NCI-H748 (cell line): ENCODE results near the gene ARVCF.

Experiments
- DNase-seq: peaks from one replicate; lab custom pipeline; 2025; ENCODE audit not compliant: unreplicated experiment; lab: John Stamatoyannopoulos, UW

ARVCF gene

DNA sequence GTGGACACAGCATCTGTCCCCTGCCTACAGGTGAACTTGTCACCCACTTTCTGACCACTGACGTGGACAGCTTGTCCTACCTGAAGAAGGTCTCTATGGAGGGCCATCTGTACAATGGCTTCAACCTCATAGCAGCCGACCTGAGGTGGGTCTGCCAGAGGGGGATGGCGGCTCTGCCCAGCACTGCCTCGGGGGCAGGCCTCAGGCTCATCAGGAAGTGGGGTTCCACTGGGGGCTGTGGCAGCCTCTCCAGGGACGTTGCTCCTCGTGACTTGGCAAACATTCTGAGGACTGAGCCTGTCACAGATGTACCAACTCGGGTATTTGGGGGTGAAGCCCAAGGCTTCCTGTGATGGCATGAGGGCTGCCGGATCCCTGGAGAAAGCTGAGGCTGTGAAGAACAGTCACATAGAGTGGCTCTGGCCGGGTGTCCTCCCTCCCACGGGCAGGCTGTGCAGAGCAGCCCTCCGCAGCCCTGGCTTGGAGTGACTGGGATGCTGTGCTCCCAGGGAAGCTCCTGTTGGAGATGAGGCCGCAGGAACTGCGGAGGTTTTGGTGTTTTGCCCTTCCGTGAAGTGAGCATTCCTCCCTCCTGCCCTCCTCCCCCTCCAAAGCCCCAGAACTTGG is 36.9 kb upstream of the ARVCF start:
- no peak for DNase-seq

DNA sequence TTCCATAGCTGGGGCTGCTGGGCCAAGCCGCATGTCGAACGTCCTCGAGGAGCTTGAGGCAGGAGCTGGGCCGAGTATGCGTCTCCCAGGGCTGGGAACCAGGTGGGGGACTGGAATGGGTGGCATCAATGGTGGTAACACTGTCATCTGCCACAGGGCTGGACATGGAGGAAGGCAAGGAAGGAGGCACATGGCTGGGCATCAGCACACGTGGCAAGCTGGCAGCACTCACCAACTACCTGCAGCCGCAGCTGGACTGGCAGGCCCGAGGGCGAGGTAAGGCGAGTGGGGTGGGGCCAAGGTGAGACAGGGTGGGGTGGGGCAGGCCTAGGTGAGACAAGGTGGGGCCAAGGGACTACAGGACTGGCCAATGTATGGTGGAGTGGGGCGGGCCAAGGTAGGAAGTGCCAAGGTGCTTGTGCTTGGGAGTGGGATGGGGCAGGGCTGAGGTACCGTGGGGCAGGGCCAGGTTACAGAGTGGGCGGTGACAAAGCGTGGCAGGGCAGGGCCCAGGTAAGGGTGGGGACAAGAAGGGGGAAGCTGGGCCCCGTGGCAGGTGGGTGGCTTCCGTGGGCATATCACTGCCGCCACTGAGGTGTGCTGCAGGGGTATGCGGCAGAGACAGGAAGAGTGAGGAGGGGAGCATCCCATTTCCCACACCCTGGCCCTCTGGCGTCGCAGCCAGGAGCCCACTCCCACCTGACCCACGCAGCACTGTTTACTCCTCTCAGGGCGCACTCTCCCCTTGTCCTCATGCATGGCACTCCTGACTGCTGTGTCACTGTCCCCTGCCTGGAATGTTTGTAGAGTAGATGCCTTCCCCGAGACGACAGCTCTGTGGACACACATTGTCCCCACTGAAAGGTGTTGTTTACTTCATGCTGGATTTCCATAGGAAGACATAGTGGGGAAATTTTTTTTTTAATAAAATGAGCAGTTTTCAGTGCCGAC is 36.0 kb upstream of the ARVCF start:
- DNase-seq, result no peak

DNA sequence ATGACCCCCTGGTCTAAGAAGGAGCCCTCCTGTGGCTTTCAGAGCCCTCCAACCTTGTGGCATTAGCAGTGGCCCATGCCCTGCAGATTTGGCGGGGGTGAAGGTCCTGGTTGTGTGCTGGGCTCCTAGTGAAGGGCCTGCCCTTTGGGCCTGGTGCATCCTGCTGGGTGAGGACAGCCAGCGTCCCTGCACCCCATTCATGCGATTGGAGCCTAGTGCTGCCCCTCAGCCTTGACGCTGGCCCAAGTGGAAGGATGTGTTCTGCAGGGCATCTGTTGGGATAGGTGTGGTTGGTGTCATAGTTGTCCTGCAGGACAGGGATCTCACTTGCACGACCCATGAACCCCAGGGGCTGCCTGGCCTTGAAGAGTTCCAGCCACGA is 35.3 kb upstream of the ARVCF start:
- no peak for DNase-seq

DNA sequence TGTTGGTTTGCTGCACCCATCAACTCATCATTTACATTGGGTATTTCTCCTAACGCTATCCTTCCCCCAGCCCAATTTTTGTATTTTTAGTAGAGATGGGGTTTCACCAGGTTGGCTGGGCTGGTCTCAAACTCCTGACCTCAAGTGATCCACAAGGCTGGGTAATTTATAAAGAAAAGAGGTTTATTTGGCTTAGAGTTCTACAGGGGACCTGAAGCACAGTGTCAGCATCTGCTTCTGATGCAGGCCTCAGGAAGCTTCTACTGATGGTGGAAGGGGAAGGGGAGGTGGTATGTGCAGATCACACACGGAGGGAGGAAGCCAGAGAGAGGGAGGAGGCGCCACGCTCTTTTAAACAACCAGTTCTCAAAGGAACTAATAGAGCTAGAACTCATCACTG is 30.1 kb upstream of the ARVCF start:
- DNase-seq, result no peak

DNA sequence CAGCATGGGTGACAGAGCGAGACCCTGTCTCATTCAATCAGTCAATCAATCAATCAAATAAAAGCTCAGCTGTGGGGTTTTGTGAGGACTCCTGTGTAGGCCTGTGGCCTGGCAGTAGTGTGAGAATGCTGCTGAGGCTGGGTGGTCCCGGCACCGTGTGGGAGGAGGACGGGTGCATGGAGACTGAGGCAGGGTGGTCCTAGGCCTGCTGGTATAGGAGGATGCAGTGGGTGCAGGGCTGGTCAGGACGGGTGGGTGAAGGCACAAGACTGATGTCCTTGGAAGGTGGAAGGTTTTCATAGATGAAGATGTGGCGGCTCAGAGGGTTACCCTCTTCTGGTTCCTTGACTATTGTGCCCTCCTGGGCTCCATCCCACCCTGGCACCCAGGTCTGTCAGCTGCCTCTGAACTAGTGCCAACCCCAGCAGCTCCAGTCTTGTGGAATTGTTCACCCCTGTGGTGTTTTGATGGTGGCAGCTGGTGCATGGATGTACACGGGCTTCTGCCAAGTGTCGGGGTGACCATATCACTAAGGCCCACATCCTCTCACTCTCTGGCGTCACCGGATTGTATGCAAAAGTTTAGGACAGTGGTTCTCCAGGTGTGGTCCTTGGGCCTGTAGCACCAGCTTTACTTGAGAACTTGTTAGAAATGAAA is 28.0 kb upstream of the ARVCF start:
- DNase-seq, result no peak

DNA sequence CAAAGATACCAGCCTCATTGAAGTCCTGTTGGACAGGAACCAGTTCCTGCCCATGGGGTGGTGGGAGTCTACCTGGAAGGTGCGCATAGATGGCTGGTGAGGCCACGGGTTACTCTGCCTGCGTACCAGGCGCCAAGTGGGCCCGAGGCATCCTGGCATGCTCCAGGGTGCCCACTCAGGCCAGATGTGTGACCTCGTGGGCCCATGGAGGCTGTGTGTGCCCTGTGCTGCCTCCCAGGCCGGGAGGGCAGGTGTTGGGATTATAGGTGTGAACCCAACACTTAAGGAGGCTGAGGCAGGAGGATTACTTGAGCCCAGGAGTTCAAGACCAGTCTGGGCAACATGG is 27.3 kb upstream of the ARVCF start:
- no peak for DNase-seq

DNA sequence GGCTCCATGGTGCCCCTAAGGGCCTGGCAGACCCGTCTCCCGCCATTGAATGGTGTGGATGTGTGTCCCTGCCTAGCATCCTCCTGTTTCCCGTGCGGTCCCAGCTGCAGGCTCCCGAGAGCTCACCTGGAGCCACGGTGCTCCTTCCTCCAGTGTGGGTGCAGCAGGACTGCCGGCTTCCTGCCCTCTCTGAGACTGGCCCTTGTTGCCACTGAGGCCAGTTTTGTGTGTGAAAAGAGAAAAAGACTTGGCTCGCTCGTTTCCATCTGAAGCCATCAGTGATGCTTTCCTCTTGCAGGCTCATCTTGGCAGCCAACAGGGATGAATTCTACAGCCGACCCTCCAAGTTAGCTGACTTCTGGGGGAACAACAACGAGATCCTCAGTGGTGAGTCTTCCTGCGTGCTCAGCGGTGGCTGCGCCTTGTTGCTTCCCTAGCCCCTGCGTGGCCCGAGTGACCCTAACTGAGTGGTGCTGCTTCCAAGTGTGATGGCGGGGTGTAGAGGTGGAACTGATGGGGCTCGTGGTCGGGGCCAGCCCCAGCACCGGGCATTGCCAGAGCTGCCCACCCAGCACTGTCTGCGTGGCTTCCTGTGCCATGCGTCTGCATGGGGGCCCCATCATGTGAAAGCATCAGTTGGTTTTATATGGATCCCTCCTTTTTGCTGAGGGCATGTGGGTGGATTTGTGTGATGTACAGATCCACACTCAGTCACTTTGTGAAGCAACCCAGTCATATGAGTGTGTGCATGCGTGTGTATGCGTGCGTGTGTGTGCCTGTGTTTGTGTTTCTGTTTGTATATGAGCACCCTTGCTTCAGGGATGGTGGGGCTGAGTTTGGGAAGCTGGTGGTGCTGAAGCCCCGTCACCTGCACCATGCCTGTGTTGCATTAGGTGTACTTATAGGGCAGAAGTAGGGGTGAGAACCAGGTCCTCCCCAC is 26.7 kb upstream of the ARVCF start:
- no peak for DNase-seq

DNA sequence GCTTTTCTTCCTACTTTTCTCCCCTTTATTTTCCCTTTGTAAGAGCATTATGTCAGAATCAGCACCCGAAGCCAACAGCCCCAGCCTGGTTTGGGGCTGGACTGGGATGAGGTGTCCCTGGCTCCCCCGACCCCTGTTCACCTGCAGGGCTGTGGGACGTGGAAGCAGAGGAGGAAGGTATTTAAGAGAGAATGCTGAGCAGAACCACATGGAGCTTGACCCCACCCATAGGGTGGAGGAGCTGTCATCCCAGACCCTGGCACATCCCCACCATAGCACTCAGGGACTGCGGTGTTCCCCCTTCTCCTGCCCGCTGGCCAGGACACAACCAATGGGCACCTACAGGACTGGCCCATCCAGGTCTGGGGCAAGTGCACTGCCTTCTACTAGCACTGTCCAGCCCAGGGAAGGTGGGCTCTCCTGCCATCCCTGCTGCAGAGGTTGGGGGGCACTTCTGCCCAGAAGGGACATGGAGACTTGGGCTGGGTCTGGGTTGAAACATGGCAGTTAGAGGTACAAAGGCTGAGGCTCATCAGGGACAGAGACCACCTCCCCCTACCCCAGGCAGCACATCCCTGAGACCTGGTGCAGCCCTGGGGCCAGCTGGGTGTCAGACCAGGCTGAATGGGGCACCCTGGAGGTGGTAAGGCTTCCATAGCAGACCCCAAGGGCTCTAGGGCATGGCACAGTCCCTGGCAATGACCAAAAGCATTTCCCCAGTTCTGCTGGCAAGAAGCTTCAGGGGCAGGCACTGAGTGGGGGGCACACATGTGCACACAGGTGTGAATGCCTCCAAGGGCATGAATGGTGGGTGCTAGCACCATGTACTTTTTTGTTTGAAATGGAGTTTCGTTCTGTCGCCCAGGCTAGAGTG is 23.9 kb upstream of the ARVCF start:
- no peak for DNase-seq

DNA sequence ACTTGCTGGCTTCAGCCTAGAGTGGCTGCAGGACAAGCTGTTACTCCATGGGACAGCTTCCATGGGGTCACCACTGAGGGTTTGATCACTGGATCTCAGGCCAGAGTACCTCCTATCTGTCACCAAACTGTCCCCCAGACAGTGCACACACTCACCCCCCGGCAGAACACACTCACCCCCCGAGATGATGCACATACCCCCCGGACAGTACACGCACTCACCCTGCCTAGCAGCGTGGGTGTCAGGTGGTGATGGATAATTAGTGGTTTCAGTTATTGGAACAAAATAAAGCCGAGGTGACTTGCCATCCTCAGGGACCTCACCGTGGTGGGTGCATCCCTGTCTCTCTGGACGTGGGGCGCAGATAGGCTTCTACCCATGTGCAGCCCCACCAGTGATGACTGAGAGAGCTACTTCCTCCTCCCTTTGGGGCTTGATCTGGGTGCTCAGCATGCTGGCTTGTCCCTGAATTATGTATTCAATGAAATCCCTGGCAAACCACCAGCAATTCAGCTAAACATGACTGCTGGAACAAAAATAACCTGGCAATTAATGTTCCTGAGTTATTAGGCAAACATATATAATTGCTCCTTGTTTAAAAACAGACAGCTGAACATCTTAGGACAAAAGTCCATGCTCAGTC is 23.2 kb upstream of the ARVCF start:
- DNase-seq, result peak; percentile 27

DNA sequence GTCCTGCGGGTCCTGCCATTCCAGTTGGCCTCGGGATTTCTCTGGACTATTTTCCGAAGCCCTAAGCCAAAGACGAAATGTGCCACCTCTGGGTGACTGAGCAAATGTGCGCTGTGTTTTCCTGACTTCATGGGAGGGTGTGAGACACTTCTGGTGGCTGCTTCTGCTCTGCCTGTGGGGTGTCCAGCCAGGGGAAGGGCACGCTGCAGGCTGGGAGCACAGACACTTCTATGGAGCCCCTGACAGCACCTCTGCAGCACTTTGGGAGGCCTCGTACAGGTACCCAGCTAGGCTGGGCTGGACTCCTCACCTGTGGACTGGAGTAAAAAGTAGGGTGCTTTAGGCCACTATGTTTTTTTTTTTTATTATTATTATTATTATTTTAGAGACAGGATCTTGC is 22.0 kb upstream of the ARVCF start:
- no peak for DNase-seq

DNA sequence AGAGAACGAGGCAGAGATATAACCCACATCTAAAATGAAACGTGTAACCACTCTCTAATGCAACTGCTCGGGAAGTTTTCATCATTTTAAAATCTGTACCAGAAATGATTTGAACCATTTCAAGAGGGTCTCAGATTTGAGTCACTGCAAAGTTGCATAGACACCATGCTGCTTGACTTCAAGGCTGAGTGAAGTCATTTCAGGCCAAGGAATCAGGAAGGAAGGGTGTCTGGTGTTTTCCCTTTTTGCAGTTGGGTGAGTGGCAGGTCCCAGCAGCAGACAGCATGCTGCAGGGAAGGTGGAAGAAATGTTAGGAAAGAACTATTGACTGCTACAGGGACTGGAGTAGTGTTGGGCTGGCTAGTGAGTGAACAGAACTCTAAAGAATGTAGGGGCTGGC is 20.8 kb upstream of the ARVCF start:
- DNase-seq, result no peak

DNA sequence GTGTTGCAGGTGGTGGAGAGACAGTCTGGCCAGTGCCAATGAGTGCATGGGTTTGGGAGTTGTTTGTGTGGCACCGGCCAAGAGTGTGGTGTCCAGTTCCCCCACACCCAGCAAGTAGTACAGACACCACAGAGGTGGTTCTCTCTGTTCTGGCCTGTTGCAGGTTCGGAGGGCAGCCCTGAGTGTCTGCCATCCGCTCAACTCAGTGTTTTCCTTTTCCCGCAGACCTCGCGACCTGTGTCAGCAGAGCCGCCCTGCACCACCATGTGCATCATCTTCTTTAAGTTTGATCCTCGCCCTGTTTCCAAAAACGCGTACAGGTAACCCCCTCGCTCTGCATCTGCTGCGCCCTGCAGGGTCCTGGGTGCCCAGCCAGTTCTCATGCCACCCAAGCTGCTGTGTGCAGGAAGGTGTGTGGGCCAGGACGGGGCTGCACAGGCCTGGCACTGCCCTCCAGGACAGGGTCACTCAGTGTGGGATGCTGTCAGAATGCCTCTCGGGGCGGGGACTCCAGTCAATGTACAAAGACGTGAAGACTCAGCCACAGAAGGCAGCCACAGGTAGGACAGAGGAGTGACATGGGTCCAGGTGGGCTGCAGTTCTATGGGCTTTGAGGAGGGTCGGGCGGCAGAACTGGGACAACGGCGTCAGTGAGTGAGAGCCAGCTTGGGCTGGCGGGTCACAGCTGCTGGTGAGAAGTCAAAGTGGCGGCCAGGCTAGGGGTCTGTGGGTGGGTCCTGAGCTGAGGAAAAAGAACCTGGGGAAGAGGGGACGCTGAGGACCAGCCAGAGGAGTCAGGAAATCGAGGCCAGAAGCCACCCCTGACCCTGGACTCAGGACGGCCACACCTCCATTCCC is 20.1 kb upstream of the ARVCF start:
- DNase-seq, result no peak

DNA sequence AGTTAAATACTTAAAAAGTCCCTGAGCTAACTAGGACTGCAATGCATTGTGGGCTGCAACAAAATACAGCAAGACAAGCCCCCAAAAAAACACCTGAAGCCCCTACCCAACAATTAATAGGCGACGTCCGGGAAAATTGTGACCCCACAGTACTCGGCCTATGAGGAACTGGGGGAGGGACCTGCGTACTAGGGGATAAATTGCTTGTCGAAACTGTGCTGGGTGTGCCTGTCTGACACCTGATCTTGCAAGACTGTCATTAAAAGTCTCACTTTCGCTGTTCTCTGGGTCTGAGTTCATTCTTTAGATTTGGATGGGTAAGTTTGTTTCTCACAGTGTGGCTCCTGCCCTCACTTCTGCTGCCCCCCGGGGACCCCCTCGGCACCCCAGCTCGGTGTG is 19.5 kb upstream of the ARVCF start:
- no peak for DNase-seq

DNA sequence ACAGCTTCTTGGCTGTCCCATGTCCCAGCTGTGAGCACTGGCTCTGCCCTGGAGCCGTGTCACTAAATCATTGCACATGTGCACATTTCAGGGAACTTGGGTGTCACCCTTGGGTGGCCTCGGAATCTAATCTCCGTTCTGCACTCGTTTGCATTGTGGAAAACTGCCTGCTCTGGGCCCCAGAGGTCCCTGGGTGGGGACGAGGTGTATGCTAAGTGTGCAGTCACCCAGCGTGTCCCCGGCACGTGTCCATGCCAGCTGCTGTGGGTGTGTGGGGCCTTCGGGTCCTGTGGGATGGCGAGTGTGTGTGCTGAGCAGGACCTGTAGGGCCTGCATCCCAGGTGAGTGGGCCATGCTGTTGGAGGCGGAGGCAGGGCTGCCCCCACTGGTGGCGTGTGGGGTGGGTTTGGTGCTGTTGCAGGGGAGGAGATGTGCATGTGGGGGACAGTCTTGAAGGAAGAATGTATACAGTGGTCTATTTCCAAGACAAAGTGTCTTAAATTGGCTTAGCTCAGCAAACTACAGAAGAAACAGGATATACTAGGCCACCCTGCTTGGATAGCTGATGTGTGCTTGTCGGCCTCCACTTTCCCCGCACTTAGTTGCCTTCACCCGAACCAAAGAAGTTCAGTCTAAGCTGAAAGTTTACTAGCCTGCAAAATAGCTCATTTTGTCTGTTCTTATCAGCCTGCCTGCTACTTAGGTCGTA is 18.9 kb upstream of the ARVCF start:
- no peak for DNase-seq

DNA sequence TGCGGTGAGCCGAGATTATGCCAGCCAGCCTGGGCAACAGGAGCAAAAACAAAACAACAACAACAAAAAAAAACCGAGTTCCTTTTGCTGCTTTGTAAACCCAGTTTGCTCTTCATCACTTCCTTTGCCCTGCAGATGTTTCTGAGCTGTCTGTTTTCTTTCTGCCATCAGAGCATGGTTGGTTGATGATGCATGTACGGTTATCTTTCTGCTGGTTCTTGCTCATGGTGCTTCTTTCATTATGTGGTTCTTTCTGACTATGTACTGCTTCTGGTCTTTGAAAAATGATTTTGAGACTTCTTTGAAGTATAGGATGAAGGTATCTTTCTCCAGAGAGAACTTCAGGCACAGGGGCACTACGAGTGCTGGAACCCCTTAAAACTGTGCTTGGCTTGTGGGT is 17.5 kb upstream of the ARVCF start:
- DNase-seq, result no peak

DNA sequence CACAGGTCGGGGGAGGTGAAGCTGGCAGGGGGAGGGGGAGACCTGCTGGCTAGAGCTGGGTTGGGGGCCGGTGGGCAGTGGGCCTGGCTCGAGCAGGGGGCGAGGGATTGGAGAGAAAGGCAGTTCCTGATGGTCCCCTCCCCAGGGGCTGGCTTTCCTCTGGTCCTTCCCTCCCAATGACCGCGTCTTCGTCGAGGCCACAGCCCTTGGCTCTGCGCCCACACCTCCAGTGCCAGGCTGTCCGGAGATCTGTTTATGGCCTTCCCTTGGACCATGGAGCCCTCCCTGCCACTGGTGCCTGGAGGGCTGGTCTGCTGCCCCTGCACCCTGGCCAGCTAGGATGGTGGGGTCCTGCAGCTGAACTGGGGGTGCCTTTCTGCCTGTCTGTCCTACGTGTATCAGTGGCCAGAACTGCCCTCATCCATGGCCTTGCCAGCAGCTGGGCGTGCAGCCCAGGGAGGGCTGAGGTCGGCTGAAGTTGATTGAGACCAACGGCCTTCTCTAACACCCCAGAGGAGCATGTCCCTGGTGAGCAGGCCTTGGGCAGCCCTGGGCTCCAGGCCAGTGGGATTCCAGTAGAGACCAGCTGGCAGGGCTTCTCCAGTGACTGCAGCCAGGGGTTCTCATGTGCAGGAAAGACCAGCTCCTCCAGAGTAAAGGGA is 16.6 kb upstream of the ARVCF start:
- DNase-seq, result no peak

DNA sequence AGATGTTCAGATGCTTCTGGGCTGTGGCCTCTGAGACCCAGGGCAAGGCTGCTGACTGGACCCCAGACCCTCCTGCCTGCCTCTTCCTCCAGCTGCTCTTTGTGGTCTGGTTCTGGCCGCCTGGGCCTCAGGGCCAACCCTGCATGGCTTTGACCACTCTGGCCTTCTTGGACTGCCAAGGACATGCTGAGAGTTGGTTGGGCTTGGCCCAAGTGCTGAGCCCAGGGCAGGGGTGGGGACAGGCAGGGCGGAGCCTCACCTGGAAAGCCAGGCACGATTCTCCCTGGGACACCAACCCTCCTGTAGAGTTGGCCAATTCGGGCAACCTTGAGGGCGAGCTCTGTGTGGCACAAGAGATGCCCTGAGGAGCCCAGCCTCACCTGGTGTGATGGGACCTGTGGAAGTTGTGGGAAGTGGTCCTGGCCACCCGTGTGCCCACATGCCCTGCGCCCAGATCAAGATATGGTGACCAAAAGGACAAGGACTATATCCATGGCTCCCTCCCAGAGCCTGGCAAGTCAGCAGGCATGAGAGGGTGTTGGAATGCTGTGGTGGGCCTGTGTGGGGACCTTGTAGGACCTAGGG is 15.9 kb upstream of the ARVCF start:
- DNase-seq, result no peak
